Panc1 (cell line): ENCODE measurements around the gene SRXN1. TPM values are rescaled to one million over a fixed set of nuclear protein-coding genes. Genes with fewer than 3 reads are reported as not detected.

Experiments used
- ATAC-seq: fragments of 200-7000 bp; cut with Tn5 transposase; 2 replicates; pipeline ENCODE4 v1.9.1; 2020; ENCODE audit warnings: mild to moderate bottlenecking, moderate library complexity
- BruUV-seq: library from RNA; stranded (reverse); fragments of 400-500 nt; replicated peaks from 2 replicates; lab custom pipeline; 2021; lab: Mats Ljungman, UMichigan
- CTCF ChIA-PET: fragments of 300-600 bp; sonication (Branson Sonifier 250); formaldehyde crosslinking; loops from one replicate; lab custom pipeline; 2022; ENCODE audit warnings: antibody characterized with exemption; lab: Charles Lee
- POLR2A ChIA-PET: fragments of 300-600 bp; sonication (Branson Sonifier 250); formaldehyde crosslinking; loops from one replicate; lab custom pipeline; 2022; ENCODE audit warnings: antibody characterized with exemption; lab: Charles Lee
- DNase-seq: peaks from one replicate; pipeline ENCODE4 v3.0.0-alpha.2; 2010; ENCODE audit warnings: low read depth, low spot score
- H3K27ac ChIP-seq: 2 replicates; pipeline ENCODE4 v1.5.1; 2011; ENCODE audit warnings: mild to moderate bottlenecking, low read length, inconsistent platforms
- H3K27me3 ChIP-seq: fragments of 200-500 bp; sonication (Bioruptor generic); 2 replicates; pipeline ENCODE4 v1.6.0; 2014; ENCODE audit warnings: low read length, inconsistent platforms; ENCODE audit not compliant: control insufficient read depth, insufficient read depth
- H3K36me3 ChIP-seq: fragments of 200-500 bp; sonication (Bioruptor generic); 2 replicates; pipeline ENCODE4 v1.5.1; 2014; ENCODE audit warnings: inconsistent platforms, mild to moderate bottlenecking, low read length, moderate library complexity; ENCODE audit not compliant: control insufficient read depth, insufficient read depth
- H3K4me1 ChIP-seq: 2 replicates; pipeline ENCODE4 v1.5.1; 2011; ENCODE audit warnings: inconsistent platforms, mild to moderate bottlenecking, low read length, moderate library complexity; ENCODE audit not compliant: control insufficient read depth, insufficient read depth
- H3K4me3 ChIP-seq, 2 experiments: 2 replicates each; pipeline ENCODE4 v1.5.1; 2011 to 2012; ENCODE audit warnings: low read depth in 2 of 2, low read length in 2 of 2, mild to moderate bottlenecking in 2 of 2, inconsistent platforms in 1 of 2, moderate library complexity in 1 of 2
- H3K9me3 ChIP-seq: fragments of 200-500 bp; sonication (Bioruptor generic); 2 replicates; pipeline ENCODE4 v1.5.1; 2014; ENCODE audit warnings: low read depth, mild to moderate bottlenecking, inconsistent platforms, low read length, moderate library complexity; ENCODE audit not compliant: control insufficient read depth, insufficient read depth
- CTCF ChIP-seq: fragments of 450-650 bp; IDR thresholded peaks from 2 replicates; pipeline ENCODE4 v1.5.1; 2017; ENCODE audit warnings: mild to moderate bottlenecking
- POLR2AphosphoS5 ChIP-seq: IDR thresholded peaks from 2 replicates; pipeline ENCODE4 v1.6.1; 2012; ENCODE audit warnings: mild to moderate bottlenecking, low read depth, low read length, moderate library complexity
- REST ChIP-seq, 2 experiments: IDR thresholded peaks; 2 replicates each; pipeline ENCODE4 v1.6.1; 2011 to 2012; ENCODE audit warnings: low read depth in 2 of 2, control low read depth in 1 of 2, low read length in 1 of 2, mild to moderate bottlenecking in 1 of 2, moderate library complexity in 1 of 2; ENCODE audit not compliant: insufficient read depth in 1 of 2
- SIN3A ChIP-seq: IDR thresholded peaks from 2 replicates; pipeline ENCODE4 v1.6.1; 2012; ENCODE audit warnings: low read depth, mild to moderate bottlenecking, low read length, moderate library complexity, borderline replicate concordance; ENCODE audit not compliant: insufficient read depth
- TCF7L2 ChIP-seq: IDR thresholded peaks from 2 replicates; pipeline ENCODE4 v1.6.1; 2011; ENCODE audit warnings: mild to moderate bottlenecking, low read depth, low read length, inconsistent platforms
- in situ Hi-C: cut with HindIII; loops from 2 replicates; pipeline ENCODE4 v1.10.0; 2016; ENCODE audit warnings: low sequenced_read_pairs, low pct_unique_long_range_greater_than_20kb
- intact Hi-C: fragments of 100-400 bp; cut with micrococcal nuclease; formaldehyde crosslinking; loops from one replicate; pipeline ENCODE4 v1.10.0; 2022; ENCODE audit not compliant: unreplicated experiment
- total RNA-seq: library from RNA; stranded (reverse); gene quantifications from one replicate; pipeline ENCODE4 v1.2.1, GENCODE V29; 2021; ENCODE audit not compliant: unreplicated experiment

The SRXN1 gene
- total RNA-seq, 1 experiment from 2014 or later: 34.5 TPM

GRCh38 chr20:653590-654416 is 803 bp upstream of the SRXN1 start:
- ATAC-seq (peak; percentile 27; the same call in 1 of the 2 replicates), DNase-seq (no peak)
- ChIA-PET POLR2A (no interaction called here), CTCF (no interaction called here)
- peak overlapping the region; percentile 88 for H3K27ac ChIP-seq
- in situ Hi-C loops (no loop called here), intact Hi-C loops (loop anchor here (2.0 kb wide), 1 partner anchor 75 kb away; no protein-coding TSS in a partner anchor)
- H3K9me3 ChIP-seq: no peaks in the 10 kb centered on the region
- BruUV-seq: TSS peak; percentile 84
- peak overlapping the region; percentile 83 to 97 for H3K4me3 ChIP-seq
- peaks cover 17% of the 10 kb centered on the region for H3K4me1 ChIP-seq
- no peaks in the 10 kb centered on the region for H3K27me3 ChIP-seq
- 0 out of 2 replicates have a peak, but pooled peaks have one; percentile 57 for TF ChIP-seq CTCF
- TF ChIP-seq SIN3A: no peak
- H3K36me3 ChIP-seq: peaks cover 2% of the 10 kb centered on the region; the same call in 1 of the 2 replicates

GRCh38 chr20:652615-653109 is 338 bp downstream of the SRXN1 start:
- peaks cover 3% of the 10 kb centered on the region; the same call in 1 of the 2 replicates for H3K9me3 ChIP-seq
- peak; percentile 64 for ATAC-seq
- ChIA-PET CTCF (interaction anchor here (1.0 kb wide), 1 partner anchor 86 kb away, joined by 4 read pairs; no protein-coding TSS in a partner anchor), POLR2A (no interaction called here)
- BruUV-seq: no TSS peak
- DNase-seq: no peak
- H3K4me3 ChIP-seq: peak overlapping the region; percentile 83 to 97
- in situ Hi-C loops: no loop called here
- H3K27ac ChIP-seq: peak overlapping the region; percentile 77
- no peaks in the 10 kb centered on the region for H3K27me3 ChIP-seq
- H3K36me3 ChIP-seq: peaks cover 5% of the 10 kb centered on the region; the same call in 1 of the 2 replicates
- intact Hi-C loops: loop anchor here (2.0 kb wide), 1 partner anchor 76 kb away; no protein-coding TSS in a partner anchor
- peaks cover 17% of the 10 kb centered on the region for H3K4me1 ChIP-seq
- TF ChIP-seq SIN3A (no peak), POLR2AphosphoS5 (no peak), TCF7L2 (no peak), CTCF (no peak), REST (IDR thresholded peaks at IDR 0.05; ENCODE audit: insufficient read depth in 1 of 2, low read depth in 2 of 2, low read length in 1 of 2) (no peak)
